AG08396 (cell line): Measurements from ENCODE around the gene RILP.

Source experiments
- DNase-seq: peaks from one replicate; pipeline ENCODE4 v3.0.0; 2012; ENCODE audit warnings: low spot score, mixed read lengths

The RILP gene

GRCh38 chr17:1604831-1605528 is 44.7 kb downstream of the RILP start:
- DNase-seq: no peak

GRCh38 chr17:1601571-1601970 is 48.1 kb downstream of the RILP start:
- no peak for DNase-seq

GRCh38 chr17:1598399-1599095 is 51.1 kb downstream of the RILP start:
- DNase-seq: no peak

- DNase-seq: no peak
Observed at GRCh38 chr17:1597861-1598342, 51.8 kb downstream of the RILP start.
